ENCODE data around the gene TRIM47. TPM values are rescaled to one million over a fixed set of nuclear protein-coding genes. Genes with fewer than 3 reads are reported as not detected.
A peak's percentile ranks its signal among the peaks of the same experiment; 100 is the strongest.
"Not testable (repeated sequence)": the region's sequence is repeated elsewhere in the genome, so short reads cannot be mapped to it uniquely, and the experiment has no call there.

Gene TRIM47
- total and polyA plus RNA-seq, 8 donors, result 3.5 to 40.4 (median 18.1) TPM

DNA sequence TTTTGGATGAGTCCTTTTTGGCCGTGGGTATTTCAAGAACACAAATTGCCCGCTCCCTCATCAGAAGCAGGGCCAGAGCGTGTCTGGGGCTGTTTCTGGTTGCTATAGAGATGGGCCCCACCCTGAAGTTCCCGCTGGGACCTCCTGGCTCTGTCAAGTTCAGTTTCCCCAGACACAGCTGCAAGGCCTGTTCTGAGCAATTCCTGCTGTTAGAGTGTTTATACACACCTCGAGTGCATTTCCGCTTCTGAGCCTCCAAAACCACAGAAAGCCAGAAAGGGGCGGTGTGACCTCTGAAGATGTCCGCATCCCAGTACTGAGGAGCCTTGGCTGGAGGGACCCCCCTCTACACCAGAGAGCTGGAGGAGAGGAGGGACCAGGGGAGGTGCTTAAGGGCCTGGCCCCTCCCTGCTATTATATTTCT, 13.9 kb downstream of the TRIM47 start:
- DNase-seq, result peak; percentile 53 to 93
- no peak for TF ChIP-seq EP300 (IDR thresholded peaks at IDR 0.05)
- TF ChIP-seq POLR2AphosphoS5 (IDR thresholded peaks at IDR 0.05), result peak; percentile 43 to 75 (median 73)
- TF ChIP-seq, protein P1, sequence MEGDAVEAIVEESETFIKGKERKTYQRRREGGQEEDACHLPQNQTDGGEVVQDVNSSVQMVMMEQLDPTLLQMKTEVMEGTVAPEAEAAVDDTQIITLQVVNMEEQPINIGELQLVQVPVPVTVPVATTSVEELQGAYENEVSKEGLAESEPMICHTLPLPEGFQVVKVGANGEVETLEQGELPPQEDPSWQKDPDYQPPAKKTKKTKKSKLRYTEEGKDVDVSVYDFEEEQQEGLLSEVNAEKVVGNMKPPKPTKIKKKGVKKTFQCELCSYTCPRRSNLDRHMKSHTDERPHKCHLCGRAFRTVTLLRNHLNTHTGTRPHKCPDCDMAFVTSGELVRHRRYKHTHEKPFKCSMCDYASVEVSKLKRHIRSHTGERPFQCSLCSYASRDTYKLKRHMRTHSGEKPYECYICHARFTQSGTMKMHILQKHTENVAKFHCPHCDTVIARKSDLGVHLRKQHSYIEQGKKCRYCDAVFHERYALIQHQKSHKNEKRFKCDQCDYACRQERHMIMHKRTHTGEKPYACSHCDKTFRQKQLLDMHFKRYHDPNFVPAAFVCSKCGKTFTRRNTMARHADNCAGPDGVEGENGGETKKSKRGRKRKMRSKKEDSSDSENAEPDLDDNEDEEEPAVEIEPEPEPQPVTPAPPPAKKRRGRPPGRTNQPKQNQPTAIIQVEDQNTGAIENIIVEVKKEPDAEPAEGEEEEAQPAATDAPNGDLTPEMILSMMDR (IDR thresholded peaks at IDR 0.05), result no peak
- Histone ChIP-seq H3K4me1 (peaks cover 6 to 38% (median 30%) of the 10 kb centered on the region in 4 donors), H3K4me3 (no peak overlapping the region), H3K27ac (peak overlapping the region; percentile 19 to 80 (median 71)), H3K27me3 (no peaks in the 10 kb centered on the region), H3K9me3 (no peaks in the 10 kb centered on the region), H3K36me3 (no peaks in the 10 kb centered on the region)
- intact Hi-C loops (cut with DNase I; ENCODE audit: low total_unique reads), result no loop called here
- 23 to 57% (median 47%) methylated on average over 8 of the region's 8 CpGs for WGBS, 5 donors

DNA sequence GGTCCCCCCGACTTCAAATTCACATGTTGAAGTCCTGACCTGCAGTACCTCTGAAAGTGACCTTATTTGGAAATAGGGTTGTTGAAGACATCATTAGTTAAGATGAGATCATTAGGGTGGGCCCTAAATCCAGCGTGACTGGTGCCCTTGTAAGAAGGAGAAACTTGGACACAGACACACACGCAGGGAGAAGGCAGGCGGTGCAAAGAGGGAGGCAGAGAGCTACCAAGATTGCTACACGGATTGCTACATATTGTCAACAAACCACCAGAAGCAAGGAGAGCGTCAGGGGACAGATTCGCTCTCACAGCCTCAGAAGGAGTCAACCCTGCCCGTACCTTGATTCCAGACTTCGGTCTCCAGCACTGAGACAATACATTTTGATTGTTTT, 16.5 kb downstream of the TRIM47 start:
- Histone ChIP-seq H3K9me3 (no peaks in the 10 kb centered on the region), H3K27ac (peak overlapping the region in 4 of 5 donors; percentile 7 to 64 (median 38)), H3K36me3 (no peaks in the 10 kb centered on the region), H3K4me1 (peaks cover 5 to 47% (median 19%) of the 10 kb centered on the region in 4 donors), H3K4me3 (no peak overlapping the region), H3K27me3 (no peaks in the 10 kb centered on the region)
- no peak for DNase-seq
- TF ChIP-seq EP300 (IDR thresholded peaks at IDR 0.05) (no peak), POLR2AphosphoS5 (IDR thresholded peaks at IDR 0.05) (peak in 2 of 3 donors; percentile 36 to 45)
- 71 to 83% (median 79%) methylated on average over 9 of the region's 9 CpGs for WGBS, 5 donors
- intact Hi-C loops (cut with DNase I; ENCODE audit: low total_unique reads), result no loop called here

DNA sequence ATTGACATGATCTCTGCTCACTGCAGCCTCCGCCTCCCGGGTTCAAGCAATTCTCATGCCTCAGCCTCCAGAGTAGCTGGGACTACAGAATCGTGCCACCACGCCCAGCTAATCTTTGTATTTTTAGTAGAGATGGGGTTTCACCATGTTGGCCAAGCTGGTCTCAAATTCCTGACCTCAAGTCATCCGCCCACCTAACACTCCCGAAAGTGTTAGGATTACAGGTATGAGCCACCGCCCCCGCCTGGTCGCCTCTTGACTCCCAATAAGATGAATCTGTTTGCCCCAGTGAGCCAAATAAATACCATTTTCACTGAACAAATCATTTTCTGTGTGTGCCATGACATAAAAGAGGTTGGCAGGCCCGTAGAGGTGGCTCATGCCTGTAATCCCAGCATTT, 19.0 kb downstream of the TRIM47 start:
- WGBS, 5 donors, result 74 to 84% (median 80%) methylated on average over 10 of the region's 10 CpGs
- H3K27me3 ChIP-seq; H3K36me3 ChIP-seq; DNase-seq; H3K4me3 ChIP-seq; intact Hi-C loops (cut with DNase I; ENCODE audit: low total_unique reads); H3K9me3 ChIP-seq: not testable (repeated sequence)
- Histone ChIP-seq H3K4me1 (peaks cover 17 to 48% (median 21%) of the 10 kb centered on the region in 4 donors), H3K27ac (peak overlapping the region in 4 of 5 donors; percentile 35 to 78 (median 70))

DNA sequence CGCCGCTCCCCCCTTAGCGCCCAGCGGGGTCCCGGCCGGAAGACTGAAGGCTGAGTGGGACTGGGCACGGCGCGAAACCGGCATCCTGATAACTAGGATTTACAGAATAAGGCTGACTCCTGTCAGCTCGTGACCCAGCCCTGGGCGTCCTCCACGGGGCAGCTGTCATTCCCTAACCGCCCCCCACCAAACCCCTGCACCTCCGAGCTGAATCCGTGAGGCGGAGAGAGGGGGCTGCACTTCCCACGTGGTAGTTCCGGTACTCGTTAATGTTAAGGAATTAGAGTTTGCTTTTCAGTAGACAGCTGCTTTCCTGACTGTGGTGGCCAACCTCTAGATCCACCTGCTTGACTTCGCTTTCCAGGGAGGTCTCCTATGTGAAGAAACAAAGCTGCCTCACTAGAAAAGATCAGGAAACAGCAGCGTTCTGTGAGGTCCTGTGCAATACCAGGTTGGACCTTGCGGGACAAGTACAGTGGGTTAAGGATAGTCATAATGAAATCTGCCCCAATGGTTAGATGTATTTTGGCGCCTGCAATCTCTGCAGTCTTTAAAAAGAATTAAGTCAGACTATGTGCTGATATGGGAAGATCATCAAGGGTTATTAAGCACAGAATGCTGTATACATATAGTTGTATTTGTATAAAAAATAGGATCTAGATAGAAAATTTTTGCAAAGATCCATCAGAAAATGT, 22.2 kb downstream of the TRIM47 start:
- DNase-seq, result peak in 1 of 2 donors; percentile 33
- Histone ChIP-seq H3K4me1 (peaks cover 33 to 68% (median 40%) of the 10 kb centered on the region in 4 donors), H3K36me3 (peaks cover 3 to 17% (median 14%) of the 10 kb centered on the region in 4 donors), H3K27ac (peak overlapping the region; percentile 95 to 100 (median 99)), H3K9me3 (no peaks in the 10 kb centered on the region), H3K27me3 (no peaks in the 10 kb centered on the region), H3K4me3 (peak overlapping the region; percentile 67 to 90 (median 85))
- intact Hi-C loops (cut with DNase I; ENCODE audit: low total_unique reads), result no loop called here
- WGBS, 5 donors, result 1 to 3% (median 2%) methylated on average over 11 to 24 of the region's 24 CpGs
- no peak for TF ChIP-seq EP300 (IDR thresholded peaks at IDR 0.05)
- no peak for TF ChIP-seq POLR2A (IDR thresholded peaks at IDR 0.05)
- no peak for TF ChIP-seq POLR2AphosphoS5 (IDR thresholded peaks at IDR 0.05)
- TF ChIP-seq, protein P1 (IDR thresholded peaks at IDR 0.05), result no peak

DNA sequence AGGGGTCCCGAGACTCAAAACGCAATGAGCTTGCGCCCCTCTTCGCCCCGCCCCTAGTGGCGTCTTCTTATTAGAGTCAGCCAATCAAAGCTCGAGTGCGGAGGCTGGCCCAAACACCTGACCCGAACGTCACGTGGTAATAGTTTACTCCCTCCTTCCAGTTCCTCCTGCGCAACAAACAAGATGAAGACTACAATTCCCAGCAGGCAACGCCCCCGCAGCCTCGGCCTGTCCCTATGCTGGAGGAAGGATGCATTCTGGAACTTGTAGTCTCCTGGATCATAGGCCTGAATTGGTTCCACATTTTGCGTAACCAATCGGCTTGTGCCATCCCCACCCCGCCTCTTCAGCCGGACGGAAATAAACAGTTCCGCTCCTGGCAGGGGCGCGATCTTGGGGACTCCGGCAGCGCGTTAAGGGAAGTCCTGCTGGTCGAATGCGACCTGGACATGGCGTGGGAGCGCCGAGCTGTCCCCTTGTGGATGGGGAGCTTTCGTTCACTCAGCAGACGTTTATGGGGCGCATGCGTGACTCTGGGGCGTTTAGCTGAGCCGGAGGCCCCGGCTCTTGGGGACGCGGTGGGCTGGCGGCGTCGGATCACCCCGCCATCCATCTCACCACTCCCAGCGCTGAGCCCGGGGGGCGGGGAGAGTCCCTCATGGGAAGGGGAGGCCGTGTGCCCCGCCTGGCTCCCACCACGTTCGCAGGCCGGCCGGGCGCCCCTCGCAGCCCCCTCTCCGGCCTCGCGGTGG, 22.9 kb downstream of the TRIM47 start, which contains the start of gene WBP2:
Gene WBP2 (minus strand): TSS at position 26 of the 752 bp plus-strand sequence. CDS start 38 bp downstream, outside the sequence.
- Histone ChIP-seq H3K4me1 (peaks cover 32 to 73% (median 45%) of the 10 kb centered on the region in 4 donors), H3K27ac (peak within 1 kb of the TSS; percentile 95 to 100 (median 99)), H3K9me3 (no peaks in the 10 kb centered on the region), H3K4me3 (peak within 1 kb of the TSS; percentile 67 to 90 (median 85)), H3K36me3 (peaks cover 10 to 24% (median 21%) of the 10 kb centered on the region in 4 donors), H3K27me3 (no peaks in the 10 kb centered on the region)
- 0 to 1% (median 0%) methylated on average over 36 to 58 of the region's 58 CpGs for WGBS, 5 donors
- TF ChIP-seq EP300 (IDR thresholded peaks at IDR 0.05) (no peak), POLR2A (IDR thresholded peaks at IDR 0.05) (peak in 2 of 4 donors; percentile 95), POLR2AphosphoS5 (IDR thresholded peaks at IDR 0.05) (peak; percentile 97 to 99 (median 99))
- TF ChIP-seq, protein P1 (IDR thresholded peaks at IDR 0.05), result peak in 4 of 7 experiments; percentile 29 to 46 (median 38)
- DNase-seq, result peak; percentile 98 to 100
- intact Hi-C loops (cut with DNase I; ENCODE audit: low total_unique reads), result no loop called here

Measured in stomach (tissue), 9 donors.